ENCODE measurements around the gene NUP98. TPM values are rescaled to one million over a fixed set of nuclear protein-coding genes. Genes with fewer than 3 reads are reported as not detected.

Gene NUP98
- total and polyA plus RNA-seq, 10 of the 15 experiments (the other 5 are each of a cell fraction or from before 2014, with no cell fraction given), result 21.7 to 108 (median 78.9) TPM

DNA sequence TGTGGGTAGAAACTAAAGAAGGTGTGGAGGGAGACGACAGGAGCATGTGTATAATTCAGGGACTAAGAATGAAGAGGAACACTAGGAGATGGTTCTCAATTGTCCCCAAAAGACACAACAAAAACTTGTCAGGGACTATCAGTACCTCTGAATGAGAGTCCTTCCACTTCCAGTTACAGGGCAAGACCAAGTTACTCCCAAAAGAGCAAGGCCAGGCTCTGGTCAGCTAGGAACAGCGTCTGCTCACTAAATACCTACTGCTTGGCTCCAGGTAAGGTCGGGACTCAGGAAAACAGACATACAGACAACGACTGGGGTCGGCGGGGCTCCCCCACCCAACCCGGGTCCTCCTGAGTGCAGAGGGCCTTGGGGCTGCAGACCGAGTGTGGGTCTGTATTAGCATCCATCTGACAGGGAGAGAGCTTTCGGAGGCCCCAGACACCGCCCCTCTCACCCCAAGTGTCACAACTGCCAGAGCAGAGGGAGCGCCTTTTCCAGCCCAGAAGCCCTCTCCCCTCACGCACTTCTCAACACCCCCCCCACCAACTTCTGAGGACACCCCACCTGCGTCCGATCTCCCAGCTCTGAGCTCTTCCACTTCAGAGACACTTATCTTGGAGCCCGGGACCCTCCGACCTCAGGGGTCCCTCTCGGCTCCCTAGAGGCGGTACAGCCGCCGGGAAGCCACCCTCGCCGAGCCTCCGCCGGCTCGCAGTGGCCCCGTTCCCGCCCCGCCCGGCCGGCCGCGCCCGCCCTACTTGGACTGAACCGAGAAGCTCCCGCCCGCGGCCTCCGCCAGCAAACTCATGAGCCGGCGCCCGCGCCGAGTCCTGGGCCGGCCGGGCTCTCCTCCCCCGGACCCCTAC, 42.9 kb upstream of the NUP98 start:
- WGBS (ENCODE audit: insufficient coverage, insufficient replicate concordance, low lambda C conversion rate, missing lambda C conversion rate), result under 1% methylated on average over 27 of the region's 46 CpGs
- TF ChIP-seq ZNF687 (IDR thresholded peaks at IDR 0.05) (peak; percentile 51; the same call in 1 of the 2 replicates), STAT1 (conservative IDR thresholded peaks at IDR 0.05) (no peak), LARP7 (IDR thresholded peaks at IDR 0.05) (no peak), GATAD2B (conservative IDR thresholded peaks at IDR 0.05; ENCODE audit: low read depth) (0 out of 2 replicates have a peak, but pooled peaks have one; percentile 37), NFIC (IDR thresholded peaks at IDR 0.05; ENCODE audit: low read depth, low read length) (no peak), ZNF384 (IDR thresholded peaks at IDR 0.05; ENCODE audit: borderline replicate concordance, low read depth, low read length) (no peak), POU2F2 (IDR thresholded peaks at IDR 0.05; ENCODE audit: borderline replicate concordance, low read depth, low read length) (0 out of 3 replicates have a peak, but pooled peaks have one; percentile 9), EGR1 (IDR thresholded peaks at IDR 0.05; ENCODE audit: borderline replicate concordance in 1 of 2, low read depth in 2 of 2, low read length in 2 of 2) (0 out of 3 replicates have a peak, but pooled peaks of 1 of the 2 experiments have one; percentile 2), IRF4 (IDR thresholded peaks at IDR 0.05; ENCODE audit: low read depth, low read length) (no peak), ZNF274 (IDR thresholded peaks at IDR 0.05; ENCODE audit: insufficient read depth, insufficient read length) (no peak), IKZF1 (conservative IDR thresholded peaks at IDR 0.05) (peak; percentile 9; the same call in 1 of the 2 replicates)
- TF ChIP-seq, protein P1, sequence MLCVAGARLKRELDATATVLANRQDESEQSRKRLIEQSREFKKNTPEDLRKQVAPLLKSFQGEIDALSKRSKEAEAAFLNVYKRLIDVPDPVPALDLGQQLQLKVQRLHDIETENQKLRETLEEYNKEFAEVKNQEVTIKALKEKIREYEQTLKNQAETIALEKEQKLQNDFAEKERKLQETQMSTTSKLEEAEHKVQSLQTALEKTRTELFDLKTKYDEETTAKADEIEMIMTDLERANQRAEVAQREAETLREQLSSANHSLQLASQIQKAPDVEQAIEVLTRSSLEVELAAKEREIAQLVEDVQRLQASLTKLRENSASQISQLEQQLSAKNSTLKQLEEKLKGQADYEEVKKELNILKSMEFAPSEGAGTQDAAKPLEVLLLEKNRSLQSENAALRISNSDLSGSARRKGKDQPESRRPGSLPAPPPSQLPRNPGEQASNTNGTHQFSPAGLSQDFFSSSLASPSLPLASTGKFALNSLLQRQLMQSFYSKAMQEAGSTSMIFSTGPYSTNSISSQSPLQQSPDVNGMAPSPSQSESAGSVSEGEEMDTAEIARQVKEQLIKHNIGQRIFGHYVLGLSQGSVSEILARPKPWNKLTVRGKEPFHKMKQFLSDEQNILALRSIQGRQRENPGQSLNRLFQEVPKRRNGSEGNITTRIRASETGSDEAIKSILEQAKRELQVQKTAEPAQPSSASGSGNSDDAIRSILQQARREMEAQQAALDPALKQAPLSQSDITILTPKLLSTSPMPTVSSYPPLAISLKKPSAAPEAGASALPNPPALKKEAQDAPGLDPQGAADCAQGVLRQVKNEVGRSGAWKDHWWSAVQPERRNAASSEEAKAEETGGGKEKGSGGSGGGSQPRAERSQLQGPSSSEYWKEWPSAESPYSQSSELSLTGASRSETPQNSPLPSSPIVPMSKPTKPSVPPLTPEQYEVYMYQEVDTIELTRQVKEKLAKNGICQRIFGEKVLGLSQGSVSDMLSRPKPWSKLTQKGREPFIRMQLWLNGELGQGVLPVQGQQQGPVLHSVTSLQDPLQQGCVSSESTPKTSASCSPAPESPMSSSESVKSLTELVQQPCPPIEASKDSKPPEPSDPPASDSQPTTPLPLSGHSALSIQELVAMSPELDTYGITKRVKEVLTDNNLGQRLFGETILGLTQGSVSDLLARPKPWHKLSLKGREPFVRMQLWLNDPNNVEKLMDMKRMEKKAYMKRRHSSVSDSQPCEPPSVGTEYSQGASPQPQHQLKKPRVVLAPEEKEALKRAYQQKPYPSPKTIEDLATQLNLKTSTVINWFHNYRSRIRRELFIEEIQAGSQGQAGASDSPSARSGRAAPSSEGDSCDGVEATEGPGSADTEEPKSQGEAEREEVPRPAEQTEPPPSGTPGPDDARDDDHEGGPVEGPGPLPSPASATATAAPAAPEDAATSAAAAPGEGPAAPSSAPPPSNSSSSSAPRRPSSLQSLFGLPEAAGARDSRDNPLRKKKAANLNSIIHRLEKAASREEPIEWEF (IDR thresholded peaks at IDR 0.05; ENCODE audit: insufficient replicate concordance, low read depth, low read length), result no peak

More for the DNA sequence above, 42.9 kb upstream of the NUP98 start:
- peak overlapping the region; percentile 98 for H3K4me3 ChIP-seq
- H3K9me3 ChIP-seq (replicated peaks; ENCODE audit: control insufficient read depth, insufficient read depth, low read length), result no peaks in the 10 kb centered on the region
- peak overlapping the region; percentile 43 for H3K4me2 ChIP-seq (ENCODE audit: control insufficient read depth, insufficient read depth)
- ChIA-PET POLR2A (interaction anchor here (0.6 to 12.0 kb wide), 16 partner anchors 9 to 1105 kb away, joined by 3 to 242 read pairs (median 8); partner anchors contain the start of genes NUP98, PGAP2 and STIM1), RAD21 (ENCODE audit: unreplicated experiment) (interaction anchor here (0.7 to 12.7 kb wide), 20 partner anchors 9 to 317 kb away, joined by 3 to 304 read pairs (median 6); partner anchors contain the start of genes NUP98, PGAP2 and STIM1), SMC1A (ENCODE audit: uncharacterized antibody, unreplicated experiment) (interaction anchor here (1.4 to 21.1 kb wide), 8 partner anchors 12 to 233 kb away, joined by 3 to 805 read pairs (median 9); partner anchors contain the start of genes PGAP2 and STIM1), CTCF (interaction anchor here (0.7 to 39.6 kb wide), 6 partner anchors 9 to 229 kb away, joined by 3 to 1047 read pairs (median 20); partner anchors contain the start of gene STIM1)
- peaks cover 0 to 5% of the 10 kb centered on the region in 2 experiments; a peak in 1 of 4 replicates for H3K36me3 ChIP-seq (ENCODE audit: control insufficient read depth in 2 of 2, insufficient read depth in 2 of 2, low read length in 1 of 2)
- peaks cover 25% of the 10 kb centered on the region for H3K4me1 ChIP-seq (ENCODE audit: control insufficient read depth, insufficient read depth, low read length)
- DNase-seq (ENCODE audit: low read depth, low spot score) (no peak), FAIRE-seq (no peak), ATAC-seq (peak; percentile 2; the same call in 2 of the 3 replicates)
- intact Hi-C loops (cut with micrococcal nuclease; ENCODE audit: unreplicated experiment), result loop anchor here (2.0 kb wide), 1 partner anchor 43 kb away; the partner anchor contains the start of gene NUP98
- no peaks in the 10 kb centered on the region for H3K27me3 ChIP-seq (replicated peaks in 1 of 2; ENCODE audit: control insufficient read depth in 2 of 2, insufficient read depth in 2 of 2, low read length in 1 of 2)
- peak overlapping the region; percentile 82 for H3K27ac ChIP-seq (ENCODE audit: control insufficient read depth, insufficient read depth)
- no TSS peak for BruUV-seq (replicated peaks)
- in situ Hi-C loops (cut with MboI), result loop anchor here (25.0 kb wide), 1 partner anchor 547 kb away; the partner anchor contains the start of gene TRIM21
- peaks cover 55% of the 10 kb centered on the region for H3K79me2 ChIP-seq (ENCODE audit: control insufficient read depth, insufficient read depth, low read length)
- no peak overlapping the region; the same call in none of the 2 replicates for H2AFZ ChIP-seq (ENCODE audit: control insufficient read depth, low read depth, low read length)
- H3K9ac ChIP-seq (ENCODE audit: control insufficient read depth, insufficient read depth, low read length), result peak overlapping the region; percentile 89
- H4K20me1 ChIP-seq (ENCODE audit: control insufficient read depth, insufficient read depth), result no peaks in the 10 kb centered on the region

Measured in GM12878 (cell line).